Activated T-cell treated with anti-CD3 and anti-CD28 coated beads, Interleukin-2, amount 50 U/mL, for 48 hours (primary cell): ENCODE results near the gene AJUBA.
"Not testable (repeated sequence)": the region's sequence is repeated elsewhere in the genome, so short reads cannot be mapped to it uniquely, and the experiment has no call there.

Source experiments
- DNase-seq, 2 experiments: peaks; one replicate each; pipeline ENCODE4 v3.0.0-alpha.2; 2020

The AJUBA gene

GRCh38 chr14:22982477-22983245, at the start of gene AJUBA:
AJUBA (minus strand) TSS chr14:22982551; CDS start chr14:22982266, 285 bp downstream.
- DNase-seq, result peak; percentile 86 to 87

GRCh38 chr14:23030936-23031335, 48.6 kb upstream of the AJUBA start:
- no peak for DNase-seq

GRCh38 chr14:23028799-23029198, 46.4 kb upstream of the AJUBA start:
- peak in 1 of 2 experiments; percentile 35 for DNase-seq

GRCh38 chr14:23025151-23025814, 42.9 kb upstream of the AJUBA start:
- DNase-seq, result peak in 1 of 2 experiments; percentile 48

- DNase-seq, result no peak
These were observed 42.3 kb upstream of the AJUBA start for GRCh38 chr14:23024612-23025075.

- DNase-seq, result no peak
These were observed 41.4 kb upstream of the AJUBA start for GRCh38 chr14:23023795-23024152.

GRCh38 chr14:23023022-23023794, 40.9 kb upstream of the AJUBA start:
- no peak for DNase-seq

- no peak for DNase-seq
These were observed 39.6 kb upstream of the AJUBA start for GRCh38 chr14:23021889-23022442.

- DNase-seq, result no peak
These were observed 39.1 kb upstream of the AJUBA start for GRCh38 chr14:23021434-23021833.

GRCh38 chr14:23020143-23021128, 38.1 kb upstream of the AJUBA start:
- no peak for DNase-seq

- no peak for DNase-seq
These were observed 35.8 kb upstream of the AJUBA start for GRCh38 chr14:23018107-23018506.

GRCh38 chr14:23017091-23017490, 34.7 kb upstream of the AJUBA start:
- DNase-seq, result no peak

- DNase-seq, result no peak
These were observed 33.3 kb upstream of the AJUBA start for GRCh38 chr14:23015618-23016017.

GRCh38 chr14:23013749-23014054, 31.4 kb upstream of the AJUBA start:
- not testable (repeated sequence) for DNase-seq

- DNase-seq, result no peak
These were observed 30.9 kb upstream of the AJUBA start for GRCh38 chr14:23013054-23013748.

GRCh38 chr14:23009939-23010726, 27.8 kb upstream of the AJUBA start, which contains the start of gene C14orf93:
C14orf93 (minus strand) TSS chr14:23010143; CDS start chr14:22999023, 11,120 bp downstream.
- DNase-seq, result peak; percentile 87 to 89

- DNase-seq, result no peak
These were observed 27.2 kb upstream of the AJUBA start for GRCh38 chr14:23009483-23009938.

GRCh38 chr14:23008831-23009230, 26.5 kb upstream of the AJUBA start:
- no peak for DNase-seq

GRCh38 chr14:23006544-23007419, 24.4 kb upstream of the AJUBA start:
- peak; percentile 97 to 98 for DNase-seq
